Measurements from ENCODE around the gene UTY. TPM values are rescaled to one million over a fixed set of nuclear protein-coding genes. Genes with fewer than 3 reads are reported as not detected.

Gene UTY
- total and polyA plus RNA-seq, 2 donors (not counting 3 experiments of a cell fraction or from before 2014, with no cell fraction given) = 4.8 to 17.9 TPM

DNA sequence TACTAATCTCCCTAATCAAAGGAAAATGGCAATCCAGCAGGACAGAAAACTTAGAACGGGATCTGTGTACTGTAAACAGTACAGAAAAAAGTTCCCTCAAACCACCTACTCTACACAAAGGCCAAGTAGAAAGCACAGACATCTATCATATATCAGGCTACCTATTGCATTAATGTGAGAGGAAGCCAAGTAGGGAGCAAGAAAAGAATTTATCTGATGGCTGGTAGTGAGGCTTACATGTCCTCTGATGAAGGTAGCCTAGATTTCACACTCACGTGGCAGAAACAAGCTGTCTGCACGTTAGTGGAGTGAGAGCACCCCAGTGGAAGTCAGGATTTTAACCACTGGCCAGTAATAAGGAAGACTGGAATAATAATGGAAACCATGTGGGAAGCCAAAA lies 28.3 kb downstream of the UTY start:
- POLR2A ChIA-PET = no interaction called here
- no TSS peak for BruUV-seq (replicated peaks)
- no peak for DNase-seq (ENCODE audit: low read depth, low spot score)
- no peak overlapping the region for H3K9ac ChIP-seq (replicated peaks; ENCODE audit: extremely low read depth, insufficient read depth, low read length)
- H3K9me3 ChIP-seq (replicated peaks; ENCODE audit: control insufficient read depth, insufficient read depth, low read length) = no peaks in the 10 kb centered on the region
- dilution Hi-C loops (cut with MboI; ENCODE audit: extremely low pct_ligation_motif_present, low sequenced_read_pairs) (no loop called here), intact Hi-C loops (cut with micrococcal nuclease) (no loop called here)
- no peak overlapping the region for H3K4me2 ChIP-seq (ENCODE audit: insufficient read depth, low read length)
- no peak overlapping the region for H3K4me3 ChIP-seq (replicated peaks in 1 of 3; ENCODE audit: insufficient read depth in 1 of 3, low read depth in 1 of 3, low read length in 3 of 3)
- H4K20me1 ChIP-seq (replicated peaks; ENCODE audit: control insufficient read depth, extremely low read depth, insufficient read depth, low read length) = no peaks in the 10 kb centered on the region
- no peaks in the 10 kb centered on the region for H3K36me3 ChIP-seq (ENCODE audit: control insufficient read depth in 2 of 2, extremely low read depth in 1 of 2, insufficient read depth in 2 of 2, low read length in 2 of 2)
- CTCF ChIA-PET = no interaction called here
- peaks cover 45% of the 10 kb centered on the region for H3K79me2 ChIP-seq (ENCODE audit: control insufficient read depth, insufficient read depth, low read length)
- FAIRE-seq = no peak
- no peak for TF ChIP-seq MYC (IDR thresholded peaks at IDR 0.05; ENCODE audit: low read depth, low read length)
- H3K4me1 ChIP-seq (ENCODE audit: control insufficient read depth, extremely low read depth, insufficient read depth, low read length) = no peaks in the 10 kb centered on the region
- no peak overlapping the region for H3K27ac ChIP-seq (ENCODE audit: insufficient read depth, low read depth, low read length)
- no peaks in the 10 kb centered on the region for H3K27me3 ChIP-seq (ENCODE audit: control insufficient read depth in 2 of 2, insufficient read depth in 2 of 2, low read length in 2 of 2)
- no peak overlapping the region for H2AFZ ChIP-seq (ENCODE audit: low read depth, low read length)
- H3K9me1 ChIP-seq (replicated peaks; ENCODE audit: control insufficient read depth, extremely low read depth, insufficient read depth, low read length) = no peaks in the 10 kb centered on the region

DNA sequence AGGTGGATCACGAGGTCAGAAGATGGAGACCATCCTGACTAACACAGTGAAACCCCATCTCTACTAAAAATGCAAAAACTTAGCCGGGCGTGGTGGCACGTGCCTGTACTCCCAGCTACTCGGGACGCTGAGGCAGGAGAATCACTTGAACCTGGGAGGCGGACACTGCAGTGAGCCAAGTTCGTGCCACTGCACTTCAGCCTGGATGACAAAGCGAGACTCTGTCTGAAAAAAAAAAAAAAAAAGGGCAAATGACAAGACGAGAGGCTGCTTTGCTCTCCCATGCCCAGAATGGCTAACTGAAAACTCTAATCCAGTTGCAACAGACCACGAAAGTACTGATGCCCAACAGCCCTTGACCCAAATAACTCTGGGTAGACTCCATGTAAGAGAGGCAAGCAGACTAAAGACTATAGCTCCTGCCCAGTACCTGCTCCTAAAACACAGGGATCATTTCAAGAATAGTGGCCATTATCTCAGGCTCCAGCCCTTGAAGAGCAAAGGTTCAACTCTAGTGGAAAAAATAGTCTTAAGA lies 29.2 kb downstream of the UTY start:
- POLR2A ChIA-PET = no interaction called here
- dilution Hi-C loops (cut with MboI; ENCODE audit: extremely low pct_ligation_motif_present, low sequenced_read_pairs) = no loop called here
- BruUV-seq (replicated peaks) = no TSS peak

More for the DNA sequence above, 29.2 kb downstream of the UTY start:
- Histone ChIP-seq H3K9ac (replicated peaks; ENCODE audit: extremely low read depth, insufficient read depth, low read length) (no peak overlapping the region), H4K20me1 (replicated peaks; ENCODE audit: control insufficient read depth, extremely low read depth, insufficient read depth, low read length) (no peaks in the 10 kb centered on the region), H3K4me3 (replicated peaks in 1 of 3; ENCODE audit: insufficient read depth in 1 of 3, low read depth in 1 of 3, low read length in 3 of 3) (no peak overlapping the region), H3K79me2 (ENCODE audit: control insufficient read depth, insufficient read depth, low read length) (peaks cover 42% of the 10 kb centered on the region), H3K9me3 (replicated peaks; ENCODE audit: control insufficient read depth, insufficient read depth, low read length) (no peaks in the 10 kb centered on the region), H3K4me2 (ENCODE audit: insufficient read depth, low read length) (no peak overlapping the region), H3K27ac (ENCODE audit: insufficient read depth, low read depth, low read length) (no peak overlapping the region), H3K9me1 (replicated peaks; ENCODE audit: control insufficient read depth, extremely low read depth, insufficient read depth, low read length) (no peaks in the 10 kb centered on the region), H3K36me3 (ENCODE audit: control insufficient read depth in 2 of 2, extremely low read depth in 1 of 2, insufficient read depth in 2 of 2, low read length in 2 of 2) (no peaks in the 10 kb centered on the region), H2AFZ (ENCODE audit: low read depth, low read length) (no peak overlapping the region), H3K4me1 (ENCODE audit: control insufficient read depth, extremely low read depth, insufficient read depth, low read length) (no peaks in the 10 kb centered on the region), H3K27me3 (ENCODE audit: control insufficient read depth in 2 of 2, insufficient read depth in 2 of 2, low read length in 2 of 2) (no peaks in the 10 kb centered on the region)
- no peak for FAIRE-seq
- TF ChIP-seq, protein P1, sequence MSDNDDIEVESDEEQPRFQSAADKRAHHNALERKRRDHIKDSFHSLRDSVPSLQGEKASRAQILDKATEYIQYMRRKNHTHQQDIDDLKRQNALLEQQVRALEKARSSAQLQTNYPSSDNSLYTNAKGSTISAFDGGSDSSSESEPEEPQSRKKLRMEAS (IDR thresholded peaks at IDR 0.05; ENCODE audit: insufficient read depth, insufficient read length) = no peak
- TF ChIP-seq, protein P2, sequence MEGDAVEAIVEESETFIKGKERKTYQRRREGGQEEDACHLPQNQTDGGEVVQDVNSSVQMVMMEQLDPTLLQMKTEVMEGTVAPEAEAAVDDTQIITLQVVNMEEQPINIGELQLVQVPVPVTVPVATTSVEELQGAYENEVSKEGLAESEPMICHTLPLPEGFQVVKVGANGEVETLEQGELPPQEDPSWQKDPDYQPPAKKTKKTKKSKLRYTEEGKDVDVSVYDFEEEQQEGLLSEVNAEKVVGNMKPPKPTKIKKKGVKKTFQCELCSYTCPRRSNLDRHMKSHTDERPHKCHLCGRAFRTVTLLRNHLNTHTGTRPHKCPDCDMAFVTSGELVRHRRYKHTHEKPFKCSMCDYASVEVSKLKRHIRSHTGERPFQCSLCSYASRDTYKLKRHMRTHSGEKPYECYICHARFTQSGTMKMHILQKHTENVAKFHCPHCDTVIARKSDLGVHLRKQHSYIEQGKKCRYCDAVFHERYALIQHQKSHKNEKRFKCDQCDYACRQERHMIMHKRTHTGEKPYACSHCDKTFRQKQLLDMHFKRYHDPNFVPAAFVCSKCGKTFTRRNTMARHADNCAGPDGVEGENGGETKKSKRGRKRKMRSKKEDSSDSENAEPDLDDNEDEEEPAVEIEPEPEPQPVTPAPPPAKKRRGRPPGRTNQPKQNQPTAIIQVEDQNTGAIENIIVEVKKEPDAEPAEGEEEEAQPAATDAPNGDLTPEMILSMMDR (IDR thresholded peaks at IDR 0.05; ENCODE audit: extremely low read depth in 1 of 2, insufficient read depth in 1 of 2, low read depth in 1 of 2, low read length in 2 of 2) = no peak
- no peak for TF ChIP-seq JUN (IDR thresholded peaks at IDR 0.05; ENCODE audit: borderline replicate concordance, insufficient read depth, insufficient read length, low read depth)
- TF ChIP-seq GATA2 (IDR thresholded peaks at IDR 0.05; ENCODE audit: insufficient read depth, insufficient read length, low read depth, low read length) = no peak
- TF ChIP-seq FOS (IDR thresholded peaks at IDR 0.05; ENCODE audit: borderline replicate concordance, insufficient read depth, low read length) = no peak
- no peak for TF ChIP-seq POLR2A (IDR thresholded peaks at IDR 0.05; ENCODE audit: low read depth, low read length)
- TF ChIP-seq MYC (IDR thresholded peaks at IDR 0.05; ENCODE audit: low read depth, low read length) = no peak
- no peak for TF ChIP-seq EZH2 (IDR thresholded peaks at IDR 0.05; ENCODE audit: borderline replicate concordance, low read depth, low read length, severe bottlenecking)
- TF ChIP-seq POLR2AphosphoS5 (IDR thresholded peaks at IDR 0.05; ENCODE audit: insufficient read depth, low read depth, low read length) = no peak
- intact Hi-C loops (cut with micrococcal nuclease) = no loop called here
- DNase-seq (ENCODE audit: low read depth, low spot score) = no peak
- CTCF ChIA-PET = no interaction called here
